Tibial artery (tissue), 4 donors: ENCODE data around the gene IFTAP.
A peak's percentile ranks its signal among the peaks of the same experiment; 100 is the strongest.

Experiments
- DNase-seq, 2 donors: peaks; one replicate each; pipeline ENCODE4 v3.0.0-alpha.2; 2019
- H3K27ac ChIP-seq, 2 donors: fragments of 200-600 bp; sonication (generic) in 1 of 2; 1 replicate in 1 of 2; 2 replicates in 1 of 2; pipeline ENCODE4 v1.5.1; 2018 to 2019; ENCODE audit warnings: mild to moderate bottlenecking in 1 of 2
- H3K27me3 ChIP-seq, 2 donors: fragments of 200-600 bp; sonication (generic) in 1 of 2; one replicate each; pipeline versions ENCODE4 v1.5.1 to v1.6.0; 2016 to 2019
- H3K36me3 ChIP-seq, 3 donors: fragments of 200-600 bp; sonication (generic) in 2 of 3; one replicate each; pipeline ENCODE4 v1.5.1; 2016 to 2019; ENCODE audit warnings: mild to moderate bottlenecking in 2 of 3
- H3K4me1 ChIP-seq, 4 donors: fragments of 200-600 bp; sonication (generic) in 2 of 4; 1 replicate in 3 of 4; 2 replicates in 1 of 4; pipeline ENCODE4 v1.5.1; 2016 to 2019
- H3K4me3 ChIP-seq, 2 donors: fragments of 200-600 bp; sonication (generic) in 1 of 2; 1 replicate in 1 of 2; 2 replicates in 1 of 2; pipeline ENCODE4 v1.5.1; 2018 to 2019; ENCODE audit warnings: mild to moderate bottlenecking in 2 of 2
- H3K9me3 ChIP-seq, 3 donors: fragments of 200-600 bp; sonication (generic) in 1 of 3; one replicate each; pipeline ENCODE4 v1.5.1; 2016 to 2019
- CTCF ChIP-seq, 2 experiments: fragments of 200-600 bp in 1 of 2; fragments of 450-650 bp in 1 of 2; IDR thresholded peaks; one replicate each; pipeline ENCODE4 v1.5.1; 2017 to 2019; ENCODE audit warnings: antibody characterized with exemption in 2 of 2, mild to moderate bottlenecking in 1 of 2, moderate library complexity in 1 of 2
- intact Hi-C: fragments of 100-400 bp; cut with DNase I; formaldehyde crosslinking; loops from one replicate; pipeline ENCODE4 v1.15.0; 2023; ENCODE audit warnings: low total_unique reads

Gene IFTAP

DNA sequence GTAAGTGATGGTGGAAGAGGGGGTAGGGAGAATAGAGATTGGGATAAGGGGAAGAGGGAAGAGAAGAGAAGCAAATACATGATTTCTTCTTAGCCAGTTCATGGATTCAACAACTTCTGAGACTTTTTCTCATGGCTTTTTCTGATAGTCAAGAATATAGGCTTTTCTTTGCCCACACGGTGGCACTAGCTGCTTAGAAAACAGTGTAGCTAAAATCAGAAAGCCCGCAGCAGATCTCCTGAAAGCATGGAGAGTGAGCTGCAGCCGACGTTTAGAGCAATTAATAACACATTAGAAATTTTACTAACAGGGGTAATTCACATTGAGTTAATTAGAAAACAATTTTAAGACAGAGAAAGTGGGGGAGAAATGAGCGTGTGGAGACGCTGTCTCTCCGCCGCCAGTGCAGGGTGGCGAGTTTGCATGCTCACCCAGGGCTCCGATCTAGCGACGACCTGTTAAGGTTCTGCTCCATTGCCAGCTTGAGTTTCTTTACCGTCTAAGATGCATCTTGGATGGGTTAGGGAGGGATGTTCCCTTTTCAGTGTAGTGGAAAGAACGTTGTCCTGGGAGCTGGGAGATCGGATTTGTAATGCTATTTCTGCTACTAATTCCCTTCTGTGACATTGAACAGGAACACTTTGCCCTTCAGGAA, 29.8 kb upstream of the IFTAP start:
- Histone ChIP-seq H3K4me1 (peaks cover 0 to 7% (median 2%) of the 10 kb centered on the region in 4 donors), H3K36me3 (no peaks in the 10 kb centered on the region), H3K9me3 (no peaks in the 10 kb centered on the region), H3K4me3 (peak overlapping the region; percentile 25 to 46), H3K27me3 (no peaks in the 10 kb centered on the region), H3K27ac (no peak overlapping the region)
- TF ChIP-seq CTCF (IDR thresholded peaks at IDR 0.05), result peak; percentile 64 to 77
- DNase-seq, result peak in 1 of 2 donors; percentile 43
- intact Hi-C loops, result loop anchor here (5.0 kb wide), 3 partner anchors 43 to 108 kb away; no protein-coding TSS in a partner anchor

DNA sequence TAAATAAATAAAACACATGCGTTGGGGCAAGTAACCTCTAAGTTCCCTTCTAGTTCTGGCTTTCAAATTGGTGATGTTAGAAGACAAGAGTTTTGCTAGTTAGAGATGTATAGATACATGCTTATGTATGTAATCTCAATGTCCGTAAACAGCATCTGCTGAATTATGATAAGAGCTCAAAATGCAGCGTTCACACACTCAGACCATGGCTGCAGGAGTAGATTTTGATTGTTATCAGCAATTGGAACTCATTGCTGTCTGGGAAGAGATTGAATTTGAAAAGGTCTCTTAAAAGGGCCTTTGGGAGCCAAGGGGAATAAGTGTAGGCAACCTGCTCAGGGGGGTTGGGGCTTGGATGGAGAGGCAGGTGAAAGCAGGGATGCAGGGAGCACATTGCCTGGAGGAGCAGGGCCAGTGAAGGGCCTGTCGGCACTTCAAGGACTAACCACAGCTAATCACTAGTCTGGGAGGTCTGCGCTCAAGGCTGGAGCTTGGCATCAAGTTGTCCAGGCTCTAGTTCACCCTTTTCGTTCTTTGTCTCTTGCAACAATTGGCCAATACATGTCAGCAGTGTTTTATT, 29.2 kb upstream of the IFTAP start:
- Histone ChIP-seq H3K4me3 (peak overlapping the region in 1 of 2 donors; percentile 46), H3K27ac (no peak overlapping the region), H3K27me3 (no peaks in the 10 kb centered on the region), H3K9me3 (no peaks in the 10 kb centered on the region), H3K4me1 (peaks cover 0 to 7% (median 2%) of the 10 kb centered on the region in 4 donors), H3K36me3 (no peaks in the 10 kb centered on the region)
- DNase-seq, result no peak
- intact Hi-C loops, result loop anchor here (5.0 kb wide), 1 partner anchor 42 kb away; no protein-coding TSS in a partner anchor
- TF ChIP-seq CTCF (IDR thresholded peaks at IDR 0.05), result no peak

DNA sequence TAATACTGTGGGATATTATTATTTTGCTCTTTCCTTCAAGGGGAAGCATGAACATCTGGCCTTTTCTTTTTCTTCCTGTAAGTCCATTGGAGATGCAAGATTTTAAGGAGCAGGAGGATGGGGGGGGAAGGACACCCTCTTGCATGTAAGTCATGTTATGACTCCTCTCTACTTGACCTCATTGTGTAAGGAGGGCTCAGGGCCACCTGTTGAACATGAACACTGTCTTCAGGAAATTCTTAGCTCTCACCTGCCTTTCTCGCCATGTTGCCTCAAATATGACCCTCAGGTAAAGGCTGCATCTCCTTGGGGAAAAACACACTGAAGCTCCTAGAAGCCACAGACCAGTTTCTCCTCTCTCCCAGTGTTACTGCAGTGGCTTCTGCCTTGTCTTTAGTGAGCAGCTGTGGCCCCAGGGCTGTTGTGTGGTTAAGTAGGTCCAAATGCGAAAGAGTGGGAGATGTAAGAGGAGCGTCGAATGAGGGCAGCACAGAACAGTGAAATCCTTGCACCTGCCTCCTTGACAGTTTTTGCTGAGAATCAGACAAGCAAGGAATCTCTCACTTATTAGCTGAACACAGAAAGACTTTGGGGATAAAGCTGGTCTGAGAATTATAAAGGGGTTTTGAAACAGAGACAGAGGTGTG, 27.8 kb upstream of the IFTAP start:
- no peak for DNase-seq
- Histone ChIP-seq H3K4me1 (peaks cover 0 to 7% (median 2%) of the 10 kb centered on the region in 4 donors), H3K4me3 (no peak overlapping the region), H3K27me3 (no peaks in the 10 kb centered on the region), H3K36me3 (no peaks in the 10 kb centered on the region), H3K9me3 (no peaks in the 10 kb centered on the region), H3K27ac (no peak overlapping the region)
- no peak for TF ChIP-seq CTCF (IDR thresholded peaks at IDR 0.05)
- intact Hi-C loops, result loop anchor here (5.0 kb wide), 1 partner anchor 41 kb away; no protein-coding TSS in a partner anchor

DNA sequence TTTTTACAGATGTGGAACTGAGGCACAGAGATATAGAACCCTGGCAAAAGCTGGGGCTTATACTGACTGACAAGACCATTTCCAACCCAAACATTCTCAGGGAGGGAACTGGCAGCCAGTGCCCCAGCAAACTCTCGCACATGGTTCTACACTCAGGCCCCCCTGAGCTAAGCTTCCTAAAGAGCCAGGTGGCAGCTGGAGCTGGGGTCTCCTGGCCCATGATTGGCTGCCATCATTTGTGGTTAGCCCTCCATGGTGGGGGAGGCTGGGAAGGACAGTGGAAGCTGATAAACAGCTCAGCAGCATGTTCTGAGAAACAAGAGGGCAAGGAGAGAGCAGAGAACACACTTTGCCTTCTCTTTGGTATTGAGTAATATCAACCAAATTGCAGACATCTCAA, 26.6 kb upstream of the IFTAP start, which contains the start of gene RAG1:
TSS of gene RAG1 (plus strand) at position 314 of the 400 bp plus-strand sequence. CDS start 5,298 bp downstream, outside the sequence.
- intact Hi-C loops, result loop anchor here (5.0 kb wide), 1 partner anchor 40 kb away; no protein-coding TSS in a partner anchor
- peaks cover 0 to 7% (median 2%) of the 10 kb centered on the region in 4 donors for H3K4me1 ChIP-seq
- no peak within 1 kb of the TSS for H3K27ac ChIP-seq
- TF ChIP-seq CTCF (IDR thresholded peaks at IDR 0.05), result no peak
- no peak for DNase-seq
- no peaks in the 10 kb centered on the region for H3K27me3 ChIP-seq
- H3K4me3 ChIP-seq, result no peak within 1 kb of the TSS
- no peaks in the 10 kb centered on the region for H3K9me3 ChIP-seq
- no peaks in the 10 kb centered on the region for H3K36me3 ChIP-seq

DNA sequence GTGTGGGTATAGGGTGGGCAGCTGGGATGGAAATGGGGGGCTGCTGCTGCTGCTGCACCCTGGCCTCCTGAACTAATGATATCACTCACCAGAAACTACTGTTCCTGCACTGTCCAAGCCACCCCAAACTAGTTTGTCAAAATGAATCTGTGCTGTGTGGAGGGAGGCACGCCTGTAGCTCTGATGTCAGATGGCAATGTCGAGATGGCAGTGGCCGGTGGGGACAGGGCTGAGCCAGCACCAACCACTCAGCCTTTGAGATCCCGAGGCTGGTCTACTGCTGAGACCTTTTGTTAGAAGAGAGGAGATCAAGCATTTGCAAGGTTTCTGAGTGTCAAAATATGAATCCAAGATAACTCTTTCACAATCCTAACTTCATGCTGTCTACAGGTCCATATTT, 25.2 kb upstream of the IFTAP start:
- Histone ChIP-seq H3K27me3 (no peaks in the 10 kb centered on the region), H3K4me3 (no peak overlapping the region), H3K4me1 (peaks cover 0 to 7% (median 2%) of the 10 kb centered on the region in 4 donors), H3K36me3 (no peaks in the 10 kb centered on the region), H3K9me3 (no peaks in the 10 kb centered on the region), H3K27ac (no peak overlapping the region)
- DNase-seq, result no peak
- TF ChIP-seq CTCF (IDR thresholded peaks at IDR 0.05), result no peak
- intact Hi-C loops, result loop anchor here (5.0 kb wide), 1 partner anchor 38 kb away; no protein-coding TSS in a partner anchor
